ENCODE measurements around the gene KPNA3. TPM values are rescaled to one million over a fixed set of nuclear protein-coding genes. Genes with fewer than 3 reads are reported as not detected.

Gene KPNA3
- total RNA-seq, 6 experiments from 2014 or later, result 16.3 to 27.2 (median 19.5) TPM

DNA sequence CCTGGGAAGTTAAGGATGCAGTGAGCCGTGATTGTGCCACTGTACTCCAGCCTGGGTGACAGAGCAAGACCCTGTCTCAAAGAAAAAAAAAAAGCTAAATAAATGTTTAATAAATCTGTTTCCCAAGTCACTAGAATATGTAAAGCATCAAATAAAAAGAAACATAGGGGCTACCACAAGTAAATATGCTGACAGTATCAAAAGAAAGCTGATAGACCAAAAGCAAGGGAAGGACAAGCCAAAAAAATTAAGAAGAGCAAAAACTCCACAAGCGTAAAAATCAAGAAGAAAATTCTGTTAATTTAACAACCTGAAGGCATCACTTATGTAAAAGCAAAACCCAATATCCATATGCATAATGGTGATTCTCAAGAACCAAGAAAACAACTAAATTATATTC is 9.7 kb downstream of the KPNA3 start:
- WGBS (ENCODE audit: insufficient coverage, low coverage, low lambda C conversion rate, missing lambda C conversion rate), result 92% methylated on average over 2 of the region's 2 CpGs

GRCh38 chr13:49781806-49782205 is 10.7 kb downstream of the KPNA3 start:
- no peak for TF ChIP-seq POLR2A (IDR thresholded peaks at IDR 0.05)
- TF ChIP-seq CTCF (IDR thresholded peaks at IDR 0.05), result no peak
- no peak overlapping the region for H3K4me3 ChIP-seq
- intact Hi-C loops (cut with DNase I), result no loop called here
- no peak overlapping the region for H3K27ac ChIP-seq
- ATAC-seq, result no peak
- H3K27me3 ChIP-seq, result no peaks in the 10 kb centered on the region
- H3K36me3 ChIP-seq, result no peaks in the 10 kb centered on the region
- H3K4me1 ChIP-seq, result peaks cover 0 to 11% (median 3%) of the 10 kb centered on the region in 4 donors
- no peak for DNase-seq
- 94% methylated on average over 3 of the region's 3 CpGs for WGBS (ENCODE audit: insufficient coverage, low coverage, low lambda C conversion rate, missing lambda C conversion rate)
- no peaks in the 10 kb centered on the region for H3K9me3 ChIP-seq

More for the DNA sequence above, 9.7 kb downstream of the KPNA3 start:
- H3K4me1 ChIP-seq, result peaks cover 0 to 5% (median 2%) of the 10 kb centered on the region in 4 donors
- no peaks in the 10 kb centered on the region for H3K36me3 ChIP-seq
- intact Hi-C loops (cut with DNase I), result no loop called here
- H3K4me3 ChIP-seq, result no peak overlapping the region
- H3K9me3 ChIP-seq, result no peaks in the 10 kb centered on the region
- no peaks in the 10 kb centered on the region for H3K27me3 ChIP-seq
- H3K27ac ChIP-seq, result no peak overlapping the region
- DNase-seq, result no peak
- TF ChIP-seq CTCF (IDR thresholded peaks at IDR 0.05), result no peak
- TF ChIP-seq POLR2A (IDR thresholded peaks at IDR 0.05), result no peak
- ATAC-seq, result no peak

- intact Hi-C loops (cut with DNase I), result no loop called here
- Histone ChIP-seq H3K4me1 (peaks cover 0 to 11% (median 3%) of the 10 kb centered on the region in 4 donors), H3K36me3 (no peaks in the 10 kb centered on the region), H3K27me3 (no peaks in the 10 kb centered on the region), H3K27ac (no peak overlapping the region), H3K9me3 (no peaks in the 10 kb centered on the region), H3K4me3 (no peak overlapping the region)
- DNase-seq (no peak), ATAC-seq (no peak)
- TF ChIP-seq POLR2A (IDR thresholded peaks at IDR 0.05) (no peak), CTCF (IDR thresholded peaks at IDR 0.05) (no peak)
These were observed 12.8 kb downstream of the KPNA3 start for GRCh38 chr13:49779721-49780120.

- peaks cover 0 to 11% (median 3%) of the 10 kb centered on the region in 4 donors for H3K4me1 ChIP-seq
- no peak overlapping the region for H3K27ac ChIP-seq
- intact Hi-C loops (cut with DNase I), result no loop called here
- peak in 3 of 4 donors; percentile 32 to 67 (median 45) for ATAC-seq
- no peak overlapping the region for H3K4me3 ChIP-seq
- H3K36me3 ChIP-seq, result no peaks in the 10 kb centered on the region
- no peaks in the 10 kb centered on the region for H3K9me3 ChIP-seq
- WGBS (ENCODE audit: insufficient coverage, low coverage, low lambda C conversion rate, missing lambda C conversion rate), result 52% methylated on average over 6 of the region's 6 CpGs
- no peak for DNase-seq
- no peaks in the 10 kb centered on the region for H3K27me3 ChIP-seq
- TF ChIP-seq POLR2A (IDR thresholded peaks at IDR 0.05), result no peak
- no peak for TF ChIP-seq CTCF (IDR thresholded peaks at IDR 0.05)
These were observed 14.5 kb downstream of the KPNA3 start for GRCh38 chr13:49777746-49778614.

Data from right lobe of liver (tissue), 6 donors.